Upper lobe of right lung (tissue), 1 donor: ENCODE measurements around the gene CLCN4. TPM values are rescaled to one million over a fixed set of nuclear protein-coding genes. Genes with fewer than 3 reads are reported as not detected.

ENCODE experiments used
- ATAC-seq: fragments of 200-7000 bp; cut with Tn5 transposase; one replicate; pipeline ENCODE4 v1.9.1; 2020; ENCODE audit warnings: mild to moderate bottlenecking, moderate library complexity
- DNase-seq: peaks from one replicate; pipeline ENCODE4 v3.0.0-alpha.2; 2020
- H3K27ac ChIP-seq: fragments of 200-600 bp; one replicate; pipeline ENCODE4 v1.8.0; 2022
- H3K27me3 ChIP-seq: fragments of 200-600 bp; one replicate; pipeline ENCODE4 v1.8.0; 2022; ENCODE audit warnings: mild to moderate bottlenecking
- H3K36me3 ChIP-seq: fragments of 200-600 bp; one replicate; pipeline ENCODE4 v1.8.0; 2022
- H3K4me1 ChIP-seq: fragments of 200-600 bp; one replicate; pipeline ENCODE4 v1.8.0; 2022
- H3K4me3 ChIP-seq: fragments of 200-600 bp; one replicate; pipeline ENCODE4 v1.8.0; 2022; ENCODE audit warnings: mild to moderate bottlenecking
- H3K9me3 ChIP-seq: fragments of 200-600 bp; one replicate; pipeline ENCODE4 v1.8.0; 2022
- CTCF ChIP-seq: fragments of 200-600 bp; IDR thresholded peaks from one replicate; pipeline ENCODE4 v1.8.0; 2022; ENCODE audit warnings: antibody characterized with exemption
- intact Hi-C: fragments of 100-400 bp; cut with DNase I; formaldehyde crosslinking; loops from one replicate; pipeline ENCODE4 v1.11.0; 2022
- total RNA-seq: library from RNA; stranded (reverse); fragmentation: NEBNext Ultra II Directional; extraction: Animal tissue kit (Norgen Biotek cat#: 25700); gene quantifications from one replicate; pipeline ENCODE4 v1.2.1, GENCODE V29; 2021
- donor health status: DM: no; HTN: yes; CAD: no; lungs with severe emphysema.

The CLCN4 gene
- total RNA-seq, 1 donor from 2014 or later = 9.8 TPM

GRCh38 chrX:10282490-10282889 is 125.7 kb downstream of the CLCN4 start:
- intact Hi-C loops = no loop called here
- Histone ChIP-seq H3K27me3 (no peaks in the 10 kb centered on the region), H3K9me3 (no peaks in the 10 kb centered on the region), H3K4me1 (no peaks in the 10 kb centered on the region), H3K36me3 (no peaks in the 10 kb centered on the region), H3K27ac (no peak overlapping the region), H3K4me3 (no peak overlapping the region)
- TF ChIP-seq CTCF = no peak
- no peak for ATAC-seq
- DNase-seq = no peak

DNA sequence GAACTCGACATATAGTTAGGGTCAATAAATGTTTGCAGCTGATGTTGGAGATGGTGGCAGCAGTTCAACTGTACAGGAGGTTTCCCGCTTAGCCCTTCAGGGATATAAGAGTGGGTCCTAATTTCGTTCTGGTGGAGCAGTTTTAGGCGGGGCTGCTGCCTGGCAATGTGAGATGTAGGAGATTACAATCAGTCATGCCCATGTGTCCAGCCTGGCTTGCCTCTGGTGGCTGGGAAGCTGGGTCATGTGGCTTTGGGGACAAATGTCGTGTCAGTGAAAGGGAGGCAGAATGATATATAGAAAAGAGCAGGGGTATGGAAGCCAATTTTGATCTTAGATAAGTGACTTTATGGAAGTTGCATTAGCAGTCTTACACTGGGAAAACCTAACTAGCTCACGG is 129.4 kb downstream of the CLCN4 start:
- H3K27me3 ChIP-seq = no peaks in the 10 kb centered on the region
- H3K27ac ChIP-seq = no peak overlapping the region
- no peaks in the 10 kb centered on the region for H3K36me3 ChIP-seq
- no peak overlapping the region for H3K4me3 ChIP-seq
- no peaks in the 10 kb centered on the region for H3K4me1 ChIP-seq
- DNase-seq (no peak), ATAC-seq (no peak)
- no peaks in the 10 kb centered on the region for H3K9me3 ChIP-seq
- no peak for TF ChIP-seq CTCF
- intact Hi-C loops = no loop called here

Other genes starting within 250 kb of the CLCN4 start
- 0.55 TPM for gene CLDN34, start 189.6 kb upstream of the CLCN4 start, total RNA-seq